HG02798 (cell line): Measurements from ENCODE around the gene CHIC1.
"Not testable (repeated sequence)": the region's sequence is repeated elsewhere in the genome, so short reads cannot be mapped to it uniquely, and the experiment has no call there.

ENCODE experiments used
- ATAC-seq: cut with Tn5 transposase; IDR thresholded peaks from one replicate; pipeline ENCODE4 v1.9.1; 2021; ENCODE audit warnings: mild to moderate bottlenecking; ENCODE audit not compliant: unreplicated experiment, poor library complexity

The CHIC1 gene

DNA sequence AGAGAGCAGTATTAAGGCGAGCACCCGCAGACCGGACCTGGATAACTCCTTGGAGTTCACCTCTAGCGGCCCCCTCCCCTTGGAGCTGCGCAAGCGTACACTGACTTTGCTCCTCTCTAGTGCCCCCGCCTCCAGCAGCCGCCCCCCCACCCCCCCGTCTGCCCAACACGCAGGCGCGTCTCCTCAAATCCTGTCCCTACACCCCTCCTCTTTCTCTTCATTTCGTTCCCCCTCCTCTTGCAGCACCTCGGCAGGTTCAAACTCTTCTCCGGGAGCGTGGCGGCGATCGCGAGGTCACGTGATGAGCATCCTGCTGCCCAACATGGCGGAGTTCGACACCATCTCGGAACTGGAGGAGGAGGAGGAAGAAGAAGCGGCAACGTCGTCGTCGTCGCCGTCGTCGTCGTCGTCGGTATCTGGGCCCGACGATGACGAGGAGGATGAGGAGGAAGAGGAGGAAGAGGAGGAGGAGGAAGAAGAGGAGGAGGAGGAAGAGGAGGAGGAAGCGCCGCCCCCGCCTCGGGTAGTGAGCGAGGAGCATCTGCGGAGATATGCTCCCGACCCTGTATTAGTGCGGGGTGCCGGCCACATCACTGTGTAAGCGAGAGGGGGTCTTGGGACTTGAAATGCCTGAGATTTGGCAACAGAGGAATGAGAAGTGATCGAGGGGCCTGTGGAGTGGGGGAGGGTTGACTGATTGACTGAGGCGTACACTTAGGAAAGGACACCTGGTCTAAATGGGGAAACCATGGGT is at the start of gene CHIC1:
Gene CHIC1 (plus strand): TSS at position 214 of the 754 bp plus-strand sequence. CDS start 88 bp downstream, at position 302.
- ATAC-seq = peak; percentile 64

DNA sequence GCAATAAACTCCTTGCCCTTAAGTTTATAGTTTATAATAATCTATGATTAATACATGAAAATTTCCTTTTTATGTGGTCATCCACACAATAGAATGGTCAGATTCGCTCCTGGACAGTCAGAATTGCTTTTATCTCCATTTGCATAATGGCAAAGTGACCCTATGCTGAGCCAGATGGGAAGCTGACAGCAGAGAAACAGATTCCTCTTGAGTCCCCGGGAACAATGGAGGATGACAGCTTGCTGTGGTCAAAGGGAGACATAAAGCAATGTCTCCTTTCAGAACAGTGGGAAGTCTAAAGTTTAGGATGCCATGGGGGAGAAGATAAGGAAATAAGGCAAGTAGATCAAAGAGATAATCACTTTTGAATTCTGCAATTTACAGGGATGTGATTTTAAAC is 40.2 kb upstream of the CHIC1 start:
- ATAC-seq = not testable (repeated sequence)

DNA sequence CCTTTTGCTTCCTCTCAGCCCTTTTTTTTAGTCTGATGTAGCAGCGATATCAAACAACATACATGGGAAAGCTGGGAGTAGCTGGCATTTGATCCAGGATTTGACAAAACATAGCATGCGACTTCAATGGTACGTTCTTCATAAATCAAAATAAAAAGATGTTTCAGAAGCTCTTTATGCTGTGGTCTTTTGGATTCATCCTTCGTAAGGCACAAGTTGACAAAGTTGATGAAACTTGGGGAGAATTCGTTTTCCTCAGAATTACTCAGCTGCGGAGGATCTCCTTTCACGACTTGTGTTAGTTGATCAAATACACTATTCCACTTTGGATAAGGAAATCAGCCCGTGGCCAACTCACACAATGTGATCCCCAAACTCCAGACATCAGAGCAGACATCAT is 38.1 kb upstream of the CHIC1 start:
- no peak for ATAC-seq

DNA sequence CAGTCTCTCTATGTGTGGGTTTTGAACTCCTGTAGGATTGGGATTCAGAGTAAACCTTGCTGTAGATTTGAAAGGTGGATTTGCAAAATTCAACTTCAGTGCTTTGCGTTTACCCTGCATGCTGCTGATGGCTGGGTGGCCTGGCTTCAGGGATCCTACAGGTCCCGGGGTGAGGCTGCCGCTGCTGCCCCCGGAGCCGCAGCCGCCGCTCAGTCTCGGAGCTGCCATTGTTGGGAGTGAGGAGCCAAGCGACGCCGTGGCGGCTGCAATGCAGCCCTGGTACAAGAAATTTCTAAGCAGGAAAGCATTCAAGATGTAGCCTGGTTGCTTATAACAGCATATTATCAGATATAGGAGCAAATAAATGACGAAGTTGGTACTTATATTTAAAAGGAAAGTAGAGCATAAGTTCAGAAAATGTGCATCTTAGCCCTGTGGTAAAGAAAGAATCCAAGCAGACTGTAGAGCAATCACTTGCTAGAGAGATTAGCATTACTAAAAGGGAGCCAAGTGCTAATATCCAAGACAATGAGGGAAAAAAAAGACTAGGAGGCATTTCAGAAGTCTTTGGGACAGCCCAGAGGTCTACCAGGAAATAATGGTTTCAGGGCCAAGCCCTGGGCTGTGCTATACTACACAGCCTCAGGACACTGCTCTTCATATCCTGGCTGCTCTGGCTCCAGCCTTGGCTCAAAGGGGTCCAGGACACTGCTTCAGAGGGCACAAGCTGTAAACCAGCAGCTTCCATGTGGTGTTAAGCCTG is 36.9 kb upstream of the CHIC1 start:
- ATAC-seq = no peak

DNA sequence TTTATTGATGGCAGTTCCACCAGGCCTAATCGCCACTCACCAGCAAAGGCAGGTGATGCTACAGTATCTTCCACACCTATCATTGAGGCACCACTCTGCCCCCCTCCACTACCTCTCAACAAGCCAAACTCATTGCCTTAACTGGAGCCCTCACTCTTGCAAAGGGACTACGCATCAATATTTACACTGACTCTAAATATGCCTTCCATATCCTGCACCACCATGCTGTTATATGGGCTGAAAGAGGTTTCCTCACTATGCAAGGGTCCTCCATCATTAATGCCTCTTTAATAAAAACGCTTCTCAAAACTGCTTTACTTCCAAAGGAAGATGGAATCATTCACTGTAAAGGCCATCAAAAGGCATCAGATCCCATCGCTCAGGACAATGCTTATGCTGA is 31.3 kb upstream of the CHIC1 start:
- not testable (repeated sequence) for ATAC-seq

DNA sequence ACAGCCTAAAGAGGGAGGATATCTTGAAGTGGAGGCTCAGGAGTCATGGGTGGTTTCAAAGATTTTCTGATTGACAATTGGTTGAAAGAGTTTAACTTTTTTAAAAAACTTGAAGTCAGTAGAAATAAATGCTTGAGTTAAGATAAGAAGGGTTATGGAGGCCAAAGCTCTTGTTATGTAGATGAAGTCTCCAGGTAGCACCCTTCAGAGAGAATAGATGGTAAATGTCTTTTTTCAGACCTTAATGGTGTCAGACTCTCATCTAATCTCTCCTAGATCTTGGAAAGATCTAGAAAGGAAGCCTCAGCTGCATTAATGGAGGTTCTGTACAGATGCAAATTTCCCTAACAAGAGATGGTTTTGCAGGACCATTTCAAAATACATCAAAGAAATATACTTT is 6.8 kb upstream of the CHIC1 start:
- no peak for ATAC-seq

DNA sequence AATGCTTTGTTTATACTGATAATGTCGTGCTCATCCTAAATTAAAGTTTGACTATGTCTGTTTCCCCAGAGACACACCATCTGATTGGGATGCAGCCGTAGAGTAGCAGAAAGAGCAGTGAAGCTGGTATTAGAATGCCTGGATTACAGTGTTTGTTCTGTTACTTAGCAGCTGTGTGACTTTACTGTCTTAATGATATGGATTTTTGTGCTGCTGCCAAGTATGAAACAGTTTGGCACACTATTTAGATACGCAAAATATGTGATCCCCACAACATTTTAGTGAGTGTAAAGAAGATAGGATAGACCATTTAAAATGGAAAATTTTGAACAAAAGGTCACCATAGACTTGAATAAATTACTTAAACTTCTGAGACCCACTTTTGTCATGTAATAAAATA is 1.2 kb upstream of the CHIC1 start:
- ATAC-seq = no peak

DNA sequence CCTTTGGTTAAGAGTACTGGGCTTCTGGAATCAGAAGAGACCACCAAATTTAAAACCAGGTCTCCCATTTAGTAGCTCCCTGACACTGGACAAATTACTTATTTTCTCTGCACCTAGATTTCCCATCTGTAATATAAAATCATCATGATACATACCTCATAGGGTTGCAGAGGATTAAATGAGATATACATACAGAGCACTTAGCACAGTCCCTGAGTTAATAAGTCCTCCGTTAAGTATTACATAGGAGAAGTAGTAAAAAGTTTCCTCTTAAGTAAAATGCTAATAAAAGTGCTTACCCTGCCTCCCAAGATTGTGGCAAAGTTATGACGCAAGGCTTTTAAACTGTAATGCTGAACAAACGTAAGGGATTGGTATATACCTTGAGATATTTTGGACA is 539 bp upstream of the CHIC1 start:
- peak; percentile 10 for ATAC-seq

DNA sequence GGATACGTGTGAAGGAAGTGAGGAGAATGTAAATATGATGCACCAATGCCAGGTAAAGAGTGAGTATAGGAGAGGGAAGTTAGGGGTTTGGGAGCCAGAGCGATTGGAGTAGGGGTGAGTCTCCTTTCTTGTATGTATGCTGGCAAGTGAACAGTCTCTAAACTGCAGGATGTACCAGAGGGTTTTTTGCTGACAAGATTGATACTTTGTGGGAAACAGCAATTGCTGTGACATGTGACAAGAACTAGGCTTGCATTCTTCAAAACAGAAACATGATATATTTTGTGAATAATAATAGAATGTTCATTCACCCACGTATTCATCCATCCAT is 706 bp downstream of the CHIC1 start:
- peak; percentile 54 for ATAC-seq

DNA sequence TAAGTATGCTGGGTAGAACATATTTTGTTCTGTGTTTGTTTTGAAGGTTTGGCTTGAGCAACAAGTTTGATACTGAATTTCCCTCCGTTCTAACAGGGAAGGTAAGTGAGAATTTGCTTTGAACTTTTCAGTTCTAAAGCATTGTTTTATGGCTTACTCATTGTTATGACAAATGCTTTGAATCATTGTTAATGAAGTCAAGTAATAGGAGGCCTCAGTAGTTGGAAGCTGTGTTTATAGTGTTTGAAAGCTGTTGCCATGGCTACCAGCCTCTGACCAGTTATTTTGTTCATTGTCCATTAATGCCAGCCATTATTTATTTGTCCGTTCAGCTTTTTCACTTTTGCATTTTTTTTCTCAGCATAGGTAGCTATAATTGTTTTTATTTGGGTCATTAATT is 14.4 kb downstream of the CHIC1 start:
- ATAC-seq = no peak

DNA sequence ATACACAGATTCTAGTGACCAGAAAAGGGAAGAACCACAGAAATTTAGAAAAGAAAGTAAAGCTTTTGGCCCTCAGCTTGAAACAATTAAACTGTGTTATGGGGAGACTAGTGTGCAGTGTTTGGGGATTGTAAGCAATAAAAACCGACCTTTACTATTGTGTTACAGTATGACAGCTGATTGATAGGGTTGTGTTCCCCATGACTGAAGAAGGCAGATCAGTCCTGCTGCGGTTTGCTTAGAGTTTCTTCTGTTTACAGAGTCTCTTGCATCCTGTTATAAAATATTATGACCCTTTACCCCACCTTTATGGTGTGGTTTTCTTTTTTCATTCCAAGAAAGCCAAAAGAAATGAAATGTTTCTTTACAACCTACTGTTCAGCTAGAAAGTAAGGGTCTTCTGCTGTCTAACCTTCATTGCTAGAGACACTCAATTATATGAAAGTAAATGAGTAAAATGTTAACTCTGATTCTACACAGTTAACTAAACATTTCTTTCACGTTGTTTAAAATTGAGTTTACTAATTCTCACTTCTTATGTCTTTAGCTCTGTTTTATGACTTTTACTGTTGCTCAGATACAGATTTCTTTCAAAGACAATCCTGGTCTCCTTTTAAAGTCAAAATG is 18.1 kb downstream of the CHIC1 start:
- ATAC-seq = no peak

DNA sequence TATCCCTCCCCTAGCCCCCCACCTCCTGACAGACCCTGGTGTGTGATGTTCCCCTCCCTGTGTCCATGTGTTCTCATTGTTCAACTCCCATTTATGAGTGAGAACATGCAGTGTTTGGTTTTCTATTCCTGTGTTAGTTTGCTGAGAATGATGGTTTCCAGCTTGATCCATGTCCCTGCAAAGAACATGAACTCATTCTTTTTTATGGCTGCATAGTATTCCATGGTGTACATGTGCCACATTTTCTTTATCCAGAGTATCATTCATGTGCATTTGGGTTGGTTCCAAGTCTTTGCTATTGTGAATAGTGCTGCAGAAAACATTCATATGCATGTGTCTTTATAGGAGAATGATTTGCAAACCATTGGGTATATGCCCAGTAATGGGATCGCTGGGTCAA is 34.8 kb downstream of the CHIC1 start:
- not testable (repeated sequence) for ATAC-seq

DNA sequence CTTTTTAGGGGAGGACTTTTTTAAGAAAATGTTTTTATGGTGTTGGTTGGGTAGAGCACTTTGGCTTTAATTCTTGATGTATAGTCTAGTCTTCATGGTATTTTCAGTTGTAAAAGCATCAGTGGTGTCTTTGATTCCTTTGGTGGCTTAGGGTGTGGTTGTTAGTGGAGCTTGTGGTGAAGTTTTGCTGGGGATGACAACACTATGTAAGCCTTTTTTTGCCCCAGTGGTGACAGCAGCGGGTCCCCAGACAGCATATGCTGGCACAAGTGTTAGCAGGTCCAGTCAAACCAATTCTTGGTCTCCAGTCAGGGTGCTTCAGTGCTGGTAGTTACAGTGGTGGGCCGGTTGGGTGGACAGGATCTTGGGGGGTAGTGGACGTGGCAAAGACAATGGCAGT is 52.0 kb downstream of the CHIC1 start:
- no peak for ATAC-seq

DNA sequence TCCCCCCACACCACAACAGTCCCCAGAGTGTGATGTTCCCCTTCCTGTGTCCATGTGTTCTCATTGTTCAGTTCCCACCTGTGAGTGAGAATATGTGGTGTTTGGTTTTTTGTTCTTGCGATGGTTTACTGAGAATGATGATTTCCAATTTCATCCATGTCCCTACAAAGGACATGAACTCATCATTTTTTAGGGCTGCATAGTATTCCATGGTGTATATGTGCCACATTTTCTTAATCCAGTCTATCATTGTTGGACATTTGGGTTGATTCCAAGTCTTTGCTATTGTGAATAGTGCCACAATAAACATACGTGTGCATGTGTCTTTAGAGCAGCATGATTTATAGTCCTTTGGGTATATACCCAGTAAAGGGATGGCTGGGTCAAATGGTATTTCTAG is 78.7 kb downstream of the CHIC1 start:
- ATAC-seq = not testable (repeated sequence)

DNA sequence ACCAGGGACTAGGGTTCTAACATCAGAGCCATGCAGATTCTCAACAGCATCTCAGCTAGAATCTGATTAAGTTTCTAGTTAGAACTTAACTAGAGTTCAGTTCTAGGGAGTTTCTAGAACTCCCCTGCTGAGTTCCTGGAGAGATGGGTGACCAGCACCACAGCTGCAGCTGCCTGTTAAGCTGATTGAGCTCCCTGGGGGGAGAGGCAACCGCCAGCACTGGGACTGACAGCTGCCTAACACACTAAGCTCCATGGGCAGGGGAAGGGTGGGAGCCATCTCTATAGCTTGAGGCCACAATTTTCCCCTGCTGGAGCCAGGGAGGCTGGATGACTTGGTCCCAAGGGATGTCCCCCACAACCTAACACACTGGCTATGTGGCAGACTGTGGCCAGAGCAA is 84.2 kb downstream of the CHIC1 start:
- ATAC-seq = peak; percentile 74

DNA sequence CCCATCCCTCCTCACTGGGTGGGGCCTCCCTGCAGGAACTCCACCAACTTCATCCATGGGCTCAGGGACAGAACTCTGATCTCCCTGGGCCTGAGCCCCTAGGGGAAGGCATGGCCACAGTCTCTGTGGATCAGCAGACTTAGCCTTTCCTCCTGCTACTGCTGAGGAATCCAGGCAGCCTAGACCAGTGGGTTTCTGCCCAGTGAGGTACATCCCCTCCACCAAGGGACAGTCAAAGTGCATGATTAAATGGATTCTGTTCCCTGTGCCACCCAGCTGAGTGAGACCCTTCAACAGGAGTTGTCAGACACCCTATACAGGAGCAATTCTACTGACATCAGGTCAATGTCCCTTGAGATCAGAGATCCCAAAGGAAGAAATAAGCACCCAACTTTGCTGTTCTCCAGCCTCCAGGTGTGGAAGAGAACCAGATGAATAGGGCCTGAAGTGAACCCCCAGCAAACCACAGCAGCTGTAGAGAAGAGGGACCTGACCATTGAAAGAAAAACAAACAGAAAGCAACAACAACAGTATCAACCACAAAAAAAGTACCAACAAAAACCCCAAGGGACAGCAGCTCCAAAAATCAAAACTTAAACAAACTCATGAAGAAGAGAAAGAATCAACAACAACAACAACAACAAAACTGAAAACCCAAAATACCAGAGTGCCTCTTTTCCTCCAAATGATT is 84.8 kb downstream of the CHIC1 start:
- peak; percentile 66 for ATAC-seq

DNA sequence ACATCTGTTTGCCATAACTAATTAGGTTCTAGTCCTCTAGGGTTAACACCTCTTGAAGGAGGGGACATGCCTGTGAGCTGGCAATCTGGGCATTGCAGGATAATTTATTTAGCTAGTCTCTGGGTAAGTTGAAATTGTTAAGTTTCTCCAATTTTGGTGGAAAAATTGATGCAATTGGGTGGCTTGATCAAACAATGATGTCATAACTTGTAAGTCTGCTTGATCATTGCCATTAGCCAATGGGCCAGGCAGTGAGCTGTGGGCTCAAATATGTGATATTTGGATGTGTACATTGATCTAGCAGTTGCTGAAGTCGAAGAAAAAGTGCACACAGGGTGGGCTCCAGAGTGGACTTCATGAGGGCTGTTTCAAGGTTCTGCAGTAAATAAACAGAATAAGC is 98.3 kb downstream of the CHIC1 start:
- not testable (repeated sequence) for ATAC-seq

DNA sequence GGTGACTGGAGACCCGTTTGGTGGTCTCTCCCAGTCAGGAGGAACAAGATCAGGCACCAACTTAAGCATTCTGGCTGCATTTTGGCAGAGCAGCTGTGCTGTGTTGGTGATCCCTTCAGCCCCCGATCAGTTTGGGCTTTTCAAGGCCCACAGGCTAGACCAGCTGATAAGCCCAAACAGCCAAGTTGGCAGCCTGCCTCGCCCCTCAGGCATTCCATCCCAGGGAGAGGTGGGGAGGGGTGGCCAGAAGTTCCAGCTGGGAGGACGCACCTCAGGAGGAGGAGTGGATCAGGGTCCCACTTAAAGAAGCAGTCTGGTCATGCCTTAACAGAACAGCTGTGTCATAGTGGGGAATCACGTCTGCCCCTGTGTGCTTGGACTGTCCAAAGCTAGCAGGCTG is 105.8 kb downstream of the CHIC1 start:
- no peak for ATAC-seq

DNA sequence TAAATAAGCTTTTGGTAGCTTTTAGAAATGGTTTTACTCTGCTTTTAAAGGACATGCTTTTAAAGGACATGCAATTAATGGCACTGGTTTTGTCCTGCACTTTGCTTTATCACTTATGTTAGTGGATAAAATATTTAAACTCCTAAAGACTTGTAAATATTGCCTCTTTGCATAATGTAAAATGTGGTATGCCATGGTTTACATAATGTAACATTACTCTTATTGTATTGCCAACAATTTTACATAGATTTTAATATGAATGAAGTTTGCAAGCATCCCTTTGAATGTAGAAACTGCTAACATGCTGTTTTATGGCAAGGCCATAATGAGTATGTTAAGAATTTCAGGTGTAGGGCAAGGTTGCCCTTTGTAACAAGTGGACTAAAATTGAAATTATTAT is 118.4 kb downstream of the CHIC1 start:
- ATAC-seq = no peak

DNA sequence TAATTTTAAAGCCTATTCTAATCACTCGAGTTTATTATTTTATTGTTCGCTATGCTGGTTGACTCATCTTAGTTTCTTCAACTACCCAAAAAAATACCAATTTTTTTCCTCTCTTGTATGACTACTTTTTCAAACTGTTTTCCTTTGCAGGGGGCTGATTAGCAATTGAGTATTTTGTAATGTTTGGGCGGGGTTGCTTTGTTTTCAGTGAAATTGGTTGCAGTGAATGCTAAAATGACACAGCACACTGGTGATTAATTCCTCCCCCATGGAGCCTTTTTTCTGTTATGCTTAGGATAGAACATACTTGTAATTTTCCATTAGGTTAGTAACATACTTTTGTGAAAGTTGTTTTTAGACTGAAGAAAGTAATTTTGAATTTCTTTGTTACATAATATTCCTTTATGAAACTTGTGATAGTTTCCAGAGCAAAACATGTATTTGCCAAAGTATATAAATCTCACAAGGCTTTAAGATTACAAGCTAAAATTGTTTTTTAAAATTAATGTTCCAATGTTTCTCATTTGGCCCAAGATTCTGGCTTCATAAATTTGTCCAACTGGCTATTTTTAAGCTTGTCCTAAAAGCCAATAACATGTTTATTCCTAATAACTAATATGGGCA is 120.4 kb downstream of the CHIC1 start:
- no peak for ATAC-seq
